Renal cortical epithelial cell (primary cell): Measurements from ENCODE around the gene KDM8. TPM values are rescaled to one million over a fixed set of nuclear protein-coding genes. Genes with fewer than 3 reads are reported as not detected.

ENCODE experiments used
- DNase-seq: peaks from one replicate; pipeline ENCODE4 v3.0.0-alpha.2; 2011; ENCODE audit warnings: low read depth
- total RNA-seq: library from RNA; depleted of rRNA; stranded (reverse); fragments of >200 nt; gene quantifications from 2 replicates; pipeline ENCODE4 v1.2.3, GENCODE V29; 2014

KDM8 gene
- total RNA-seq, 1 donor from 2014 or later, result 4.3 TPM

- DNase-seq, result no peak
Observed at GRCh38 chr16:27230562-27231001, 27.3 kb downstream of the KDM8 start.

GRCh38 chr16:27231692-27232060, 28.4 kb downstream of the KDM8 start:
- DNase-seq, result no peak

GRCh38 chr16:27232061-27232900, 29.0 kb downstream of the KDM8 start:
- no peak for DNase-seq

GRCh38 chr16:27232901-27233625, 29.7 kb downstream of the KDM8 start:
- DNase-seq, result no peak

GRCh38 chr16:27233731-27234130, 30.4 kb downstream of the KDM8 start:
- DNase-seq, result no peak

GRCh38 chr16:27234171-27234570, 30.8 kb downstream of the KDM8 start:
- no peak for DNase-seq

- DNase-seq, result no peak
Observed at GRCh38 chr16:27234603-27235002, 31.3 kb downstream of the KDM8 start.

- DNase-seq, result peak; percentile 55
Observed at GRCh38 chr16:27235055-27235937, 32.0 kb downstream of the KDM8 start.

- no peak for DNase-seq
Observed at GRCh38 chr16:27235938-27236245, 32.6 kb downstream of the KDM8 start.

GRCh38 chr16:27236635-27237218, 33.4 kb downstream of the KDM8 start:
- DNase-seq, result no peak

GRCh38 chr16:27237219-27238015, 34.1 kb downstream of the KDM8 start:
- DNase-seq, result no peak

- no peak for DNase-seq
Observed at GRCh38 chr16:27238016-27238587, 34.8 kb downstream of the KDM8 start.

- DNase-seq, result no peak
Observed at GRCh38 chr16:27238591-27238990, 35.3 kb downstream of the KDM8 start.

GRCh38 chr16:27239026-27239425, 35.7 kb downstream of the KDM8 start:
- DNase-seq, result no peak

- DNase-seq, result no peak
Observed at GRCh38 chr16:27239906-27240655, 36.8 kb downstream of the KDM8 start.

GRCh38 chr16:27240948-27241531, 37.7 kb downstream of the KDM8 start:
- DNase-seq, result peak; percentile 38

GRCh38 chr16:27241658-27242057, 38.3 kb downstream of the KDM8 start:
- DNase-seq, result no peak

GRCh38 chr16:27242398-27242797, 39.1 kb downstream of the KDM8 start:
- no peak for DNase-seq

- peak; percentile 94 for DNase-seq
Observed at GRCh38 chr16:27242868-27243590, 39.7 kb downstream of the KDM8 start.
